GM19372 (cell line): ENCODE data around the gene STOM.

Source experiments
- ATAC-seq: cut with Tn5 transposase; IDR thresholded peaks from one replicate; pipeline ENCODE4 v1.9.1; 2021; ENCODE audit warnings: mild to moderate bottlenecking, low read depth, moderate library complexity; ENCODE audit not compliant: unreplicated experiment

Gene STOM

GRCh38 chr9:121372239-121373010 is 2.4 kb upstream of the STOM start:
- no peak for ATAC-seq

DNA sequence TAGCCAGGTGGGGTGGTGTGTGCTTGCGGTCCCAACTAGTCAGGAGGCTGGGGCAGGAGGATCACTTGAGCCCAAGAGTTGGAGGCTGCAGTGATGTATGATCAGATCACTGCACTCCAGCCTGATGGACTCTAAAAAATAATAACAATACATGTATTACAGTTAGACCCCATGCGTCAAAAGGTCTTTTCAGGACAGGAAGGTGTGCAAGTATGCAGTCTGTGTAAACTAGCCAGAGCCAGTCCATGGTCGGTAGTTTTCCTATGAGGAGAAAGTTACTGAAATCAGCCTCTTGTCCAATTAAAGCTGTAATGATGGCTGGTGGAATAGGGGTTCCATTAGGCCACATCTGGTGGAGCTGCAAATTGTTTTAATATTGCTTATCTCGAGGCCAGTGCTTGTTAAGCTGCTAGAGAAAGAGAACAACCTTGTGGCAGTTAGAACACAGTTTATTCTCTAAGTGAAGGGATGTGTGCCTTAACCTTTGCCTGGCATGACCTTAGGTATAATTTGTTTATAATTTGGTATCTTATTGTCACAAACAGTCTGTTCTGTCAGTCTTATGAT is 1.5 kb upstream of the STOM start:
- no peak for ATAC-seq

DNA sequence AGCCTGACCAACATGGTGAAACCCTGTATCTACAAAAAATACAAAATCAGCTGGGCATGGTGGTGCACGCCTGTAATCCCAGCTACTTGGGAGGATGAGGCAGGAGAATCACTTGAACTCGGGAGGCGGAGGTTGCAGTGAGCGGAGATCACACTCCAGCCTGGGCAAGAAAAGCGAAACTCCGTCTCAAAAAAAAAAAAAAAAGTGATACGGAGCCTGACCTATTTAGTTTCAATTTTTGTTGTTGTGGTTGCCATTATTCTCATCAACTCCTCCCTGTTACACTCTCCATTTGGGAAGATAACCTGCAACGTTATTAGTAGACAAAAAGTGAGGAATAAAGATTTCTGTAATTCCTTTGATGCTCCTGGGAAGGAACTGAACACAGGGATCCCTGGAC is 1.3 kb downstream of the STOM start:
- no peak for ATAC-seq

DNA sequence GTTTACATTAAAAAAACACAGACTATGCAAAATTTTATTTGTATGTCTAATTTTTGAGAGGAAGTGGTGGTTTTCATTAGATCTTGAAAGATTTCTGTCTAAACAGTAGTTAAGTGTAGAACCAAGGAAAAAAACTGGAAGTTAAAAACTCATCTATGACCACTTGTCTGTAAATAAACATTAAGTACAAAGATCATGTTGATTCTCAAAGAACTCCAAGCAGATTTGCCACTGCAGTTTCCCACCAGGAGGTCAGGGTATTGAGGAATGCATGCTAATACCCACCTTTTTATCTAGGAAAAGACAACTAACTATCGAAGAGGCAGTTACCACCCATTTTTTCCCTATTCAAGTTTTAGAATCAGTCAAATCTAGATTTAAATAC is 1.9 kb downstream of the STOM start:
- ATAC-seq: no peak

- no peak for ATAC-seq
These were observed 2.5 kb downstream of the STOM start for GRCh38 chr9:121367306-121368137.

GRCh38 chr9:121366611-121367192 is 3.3 kb downstream of the STOM start:
- no peak for ATAC-seq

GRCh38 chr9:121365564-121365963 is 4.5 kb downstream of the STOM start:
- no peak for ATAC-seq

- ATAC-seq: no peak
These were observed 5.2 kb downstream of the STOM start for GRCh38 chr9:121364886-121365285.

- ATAC-seq: no peak
These were observed 6.0 kb downstream of the STOM start for GRCh38 chr9:121364077-121364476.

DNA sequence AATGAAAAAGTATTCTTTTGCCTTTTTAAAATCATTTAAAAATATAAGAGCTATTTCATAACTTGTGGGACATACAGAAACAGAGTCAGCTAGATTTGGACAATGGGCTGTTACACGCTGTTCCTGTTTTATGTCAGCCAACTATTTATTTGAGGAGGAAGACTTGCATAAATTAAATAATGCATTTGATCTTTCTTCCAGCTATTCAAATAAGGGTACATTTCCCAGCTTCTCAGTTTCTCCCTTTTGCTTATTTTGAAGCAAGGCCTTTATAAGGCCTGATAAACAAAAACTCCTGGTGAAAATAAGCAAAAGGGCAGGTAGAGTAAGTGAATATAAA is 6.5 kb downstream of the STOM start:
- no peak for ATAC-seq

DNA sequence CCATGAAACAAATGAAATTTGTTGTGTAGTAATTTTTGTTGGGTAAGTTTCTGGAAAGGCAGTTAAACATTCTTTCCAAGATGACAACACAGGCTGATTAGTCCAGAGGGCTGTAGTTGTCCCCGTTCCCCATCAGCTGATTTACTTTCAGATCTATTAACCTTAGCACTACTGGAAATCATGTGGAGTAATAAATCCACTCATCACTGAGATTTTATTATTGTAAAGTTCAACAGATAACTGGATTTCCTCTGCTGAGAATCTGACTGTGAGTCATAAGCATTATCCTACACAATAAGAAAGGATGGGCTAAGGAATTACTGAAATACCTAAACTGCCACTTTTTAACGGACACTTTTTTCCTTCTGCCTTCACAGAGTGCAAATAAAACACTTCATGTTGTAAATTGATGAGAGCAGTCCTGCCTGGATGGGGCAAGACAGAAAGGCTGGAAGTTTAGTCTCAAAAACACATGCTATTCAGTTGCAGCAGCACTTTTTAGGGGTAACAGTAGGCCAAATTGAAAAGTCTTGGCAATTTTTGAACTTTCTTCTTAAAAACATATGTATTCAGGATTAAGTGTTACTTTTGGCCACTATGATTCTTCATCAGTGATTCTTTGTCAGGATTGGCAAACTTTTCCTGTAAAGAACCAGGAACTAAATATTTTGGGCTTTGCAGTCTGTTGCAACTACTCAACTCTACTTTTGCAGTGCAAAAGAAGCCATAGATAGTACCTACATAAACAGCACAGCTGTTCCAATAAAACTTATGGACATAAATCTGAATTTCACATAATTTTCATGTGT is 7.0 kb downstream of the STOM start:
- ATAC-seq: no peak

DNA sequence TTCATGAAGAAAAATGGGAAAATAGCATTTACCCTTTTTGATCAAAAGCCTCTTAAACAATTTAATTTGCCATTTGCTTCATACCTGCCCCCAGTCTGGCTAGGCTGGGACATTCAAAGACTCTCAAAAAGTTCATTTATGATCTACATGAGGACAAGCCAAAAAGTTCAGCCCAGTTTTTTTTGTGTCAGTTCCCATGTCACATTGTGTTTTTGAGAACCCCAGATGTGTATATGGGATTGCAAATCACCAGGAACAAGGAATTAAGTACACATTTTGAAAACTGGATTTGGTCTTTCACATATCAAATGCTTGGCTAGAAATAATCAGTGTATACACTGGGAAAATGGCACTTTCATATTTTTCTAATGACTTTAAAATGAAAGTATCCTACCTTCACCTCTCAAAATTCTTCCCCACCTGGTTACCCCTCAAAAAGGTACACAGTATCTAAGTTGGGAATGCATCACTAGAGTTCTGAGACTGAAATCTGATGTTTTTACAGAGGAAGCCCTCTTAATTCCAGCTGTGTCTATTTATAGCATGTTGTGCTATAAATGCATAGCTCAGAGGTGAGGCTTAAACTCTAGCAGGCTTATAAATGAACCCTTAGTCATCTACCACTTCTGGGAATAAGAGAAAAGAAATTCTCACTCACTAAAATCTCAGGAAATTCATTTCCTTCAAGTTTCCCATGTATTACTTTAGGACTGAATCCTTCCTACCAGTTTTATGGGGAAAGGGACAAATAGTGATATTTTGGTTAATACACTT is 9.3 kb downstream of the STOM start:
- ATAC-seq: no peak

DNA sequence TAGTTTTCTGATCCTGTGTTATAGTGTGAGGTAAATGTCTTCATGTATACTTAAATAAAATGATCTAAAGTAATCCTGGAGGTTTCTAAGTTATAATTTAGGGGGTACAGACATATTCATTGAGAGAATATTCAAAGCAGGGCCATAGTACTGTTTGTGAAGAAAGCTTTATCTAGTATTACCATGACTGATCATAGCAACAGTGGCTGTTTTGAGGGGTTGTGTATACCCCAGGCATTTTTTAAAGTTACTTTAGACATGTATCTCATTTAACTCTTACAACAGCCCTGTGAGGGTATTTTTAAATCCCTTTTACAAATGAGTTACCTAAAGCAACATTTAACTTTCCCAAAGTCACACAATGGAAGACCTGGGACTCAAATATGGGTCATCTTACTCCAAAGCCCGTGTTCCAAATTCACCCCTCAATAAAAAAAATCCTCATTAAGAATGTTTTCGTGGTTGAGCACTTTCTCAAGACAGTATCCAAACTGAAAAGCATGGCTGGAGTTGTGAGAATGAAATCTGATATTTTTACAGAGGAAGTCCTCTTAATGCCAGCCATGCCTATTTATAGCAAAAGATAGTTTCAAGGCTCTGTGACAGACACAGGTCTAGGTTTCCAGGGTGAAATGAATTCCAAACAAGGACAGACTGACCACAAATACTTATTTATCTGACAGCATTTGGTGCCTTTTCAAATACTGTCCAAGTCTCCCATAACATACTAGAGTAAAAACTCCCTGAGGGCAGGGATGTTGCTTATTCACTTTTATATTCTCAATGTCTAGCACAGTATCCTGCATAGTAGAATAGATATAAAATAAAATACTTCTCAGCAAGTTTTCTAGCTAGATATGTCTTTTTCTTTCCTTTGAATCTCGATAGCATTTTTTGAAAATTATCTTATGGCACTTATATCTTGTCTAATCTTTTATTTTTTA is 10.4 kb downstream of the STOM start:
- no peak for ATAC-seq

GRCh38 chr9:121358751-121359150 is 11.3 kb downstream of the STOM start:
- no peak for ATAC-seq

DNA sequence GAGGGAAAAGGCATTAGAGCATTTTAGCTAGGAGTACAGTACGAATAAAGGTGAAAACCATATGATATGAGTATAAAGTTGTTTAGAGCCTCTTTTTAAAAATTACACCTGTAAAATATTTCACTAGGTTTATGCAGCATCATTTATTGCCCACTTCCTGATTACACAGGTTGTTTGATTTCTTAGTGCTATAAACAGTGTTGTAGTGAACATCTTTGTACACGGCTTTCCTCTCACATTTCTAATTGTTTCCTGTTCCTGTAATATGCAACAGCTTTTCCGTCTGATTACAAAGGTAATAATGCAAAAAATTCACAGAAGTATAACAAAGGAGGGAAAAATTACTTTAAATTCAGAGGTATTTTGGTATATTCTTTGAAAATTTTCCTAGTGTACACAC is 13.0 kb downstream of the STOM start:
- ATAC-seq: no peak

DNA sequence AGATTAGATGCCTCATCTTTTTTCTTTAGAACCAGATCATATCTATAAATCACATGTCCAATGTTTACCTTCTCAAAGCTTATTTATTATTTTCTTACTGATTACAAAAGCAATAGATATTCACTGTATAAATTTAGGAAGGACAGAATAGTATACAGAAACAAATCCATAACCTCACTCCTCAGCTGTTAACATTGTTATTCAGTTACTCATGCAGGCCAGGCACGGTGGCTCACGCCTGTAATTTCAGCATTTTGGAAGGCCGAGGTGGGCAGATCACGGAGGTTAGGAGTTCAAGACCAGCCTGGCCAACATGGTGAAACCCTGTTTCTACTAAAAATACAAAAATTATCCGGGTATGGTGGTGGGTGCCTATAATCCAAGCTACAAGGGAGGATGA is 15.3 kb downstream of the STOM start:
- ATAC-seq: no peak

DNA sequence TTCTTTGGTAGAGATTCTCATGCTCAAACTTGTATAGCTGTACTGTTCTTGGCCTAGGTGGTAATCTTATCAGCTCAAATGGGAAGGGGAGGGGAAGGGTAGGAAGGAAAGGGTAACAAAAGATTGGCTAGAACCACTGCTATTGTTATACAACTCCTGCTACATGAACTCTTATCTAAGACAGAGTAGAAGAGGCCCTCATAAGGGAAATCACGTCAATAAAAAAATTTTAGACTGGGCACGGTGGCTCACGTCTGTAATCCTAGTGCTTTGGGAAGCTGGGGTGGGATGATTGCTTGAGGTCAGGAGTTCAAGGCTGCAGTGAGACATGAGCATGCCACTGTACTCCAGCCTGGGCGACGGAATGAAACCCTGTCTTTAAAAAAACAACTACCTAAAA is 15.9 kb downstream of the STOM start:
- no peak for ATAC-seq

- peak; percentile 98 for ATAC-seq
These were observed 16.6 kb downstream of the STOM start for GRCh38 chr9:121353241-121354061.
